GM18520 (cell line): ENCODE results near the gene ELF1.

Source experiments
- ATAC-seq: cut with Tn5 transposase; IDR thresholded peaks from one replicate; pipeline ENCODE4 v1.9.1; 2021; ENCODE audit not compliant: unreplicated experiment

ELF1 gene

GRCh38 chr13:41019011-41019487 is at the start of gene ELF1:
Gene ELF1 (minus strand): TSS chr13:41019316. CDS start chr13:40982054, 37,262 bp downstream.
- peak; percentile 91 for ATAC-seq

GRCh38 chr13:41065078-41065477 is 46.0 kb upstream of the ELF1 start:
- ATAC-seq: no peak

- ATAC-seq: no peak
These were observed 45.4 kb upstream of the ELF1 start for GRCh38 chr13:41064493-41064892.

- ATAC-seq: peak; percentile 17
These were observed 43.1 kb upstream of the ELF1 start for GRCh38 chr13:41061914-41062837.

GRCh38 chr13:41061075-41061913 is 42.2 kb upstream of the ELF1 start, which contains the start of gene WBP4:
Gene WBP4 (plus strand): TSS chr13:41061509. CDS start chr13:41061674, 165 bp downstream.
- ATAC-seq: peak; percentile 60

GRCh38 chr13:41060724-41061074 is 41.6 kb upstream of the ELF1 start:
- peak; percentile 7 for ATAC-seq

GRCh38 chr13:41060082-41060723 is 41.1 kb upstream of the ELF1 start:
- no peak for ATAC-seq

- ATAC-seq: no peak
These were observed 40.5 kb upstream of the ELF1 start for GRCh38 chr13:41059456-41060081.

- ATAC-seq: no peak
These were observed 39.4 kb upstream of the ELF1 start for GRCh38 chr13:41058295-41059070.

- no peak for ATAC-seq
These were observed 38.0 kb upstream of the ELF1 start for GRCh38 chr13:41056826-41057711.

GRCh38 chr13:41056194-41056593 is 37.1 kb upstream of the ELF1 start:
- no peak for ATAC-seq

- no peak for ATAC-seq
These were observed 36.0 kb upstream of the ELF1 start for GRCh38 chr13:41054919-41055619.

- ATAC-seq: no peak
These were observed 35.2 kb upstream of the ELF1 start for GRCh38 chr13:41054212-41054877.

- peak; percentile 65 for ATAC-seq
These were observed 34.3 kb upstream of the ELF1 start for GRCh38 chr13:41053384-41053826.

- no peak for ATAC-seq
These were observed 33.3 kb upstream of the ELF1 start for GRCh38 chr13:41052441-41052840.

GRCh38 chr13:41049480-41050440 is 30.6 kb upstream of the ELF1 start:
- no peak for ATAC-seq

GRCh38 chr13:41048640-41049039 is 29.5 kb upstream of the ELF1 start:
- no peak for ATAC-seq
